ENCODE results near the gene STX19. TPM values are rescaled to one million over a fixed set of nuclear protein-coding genes. Genes with fewer than 3 reads are reported as not detected.

The STX19 gene
- total and polyA plus RNA-seq, 2 of the 13 experiments (the other 11 are each of a cell fraction or from before 2014, with no cell fraction given) = not detected

GRCh38 chr3:94065122-94065521, 36.7 kb upstream of the STX19 start:
- Histone ChIP-seq H2AFZ (ENCODE audit: low read length) (no peak overlapping the region), H3K9ac (ENCODE audit: insufficient read depth, low read depth, low read length) (no peak overlapping the region), H3K9me3 (ENCODE audit: low read length) (peaks cover 10% of the 10 kb centered on the region; the same call in 1 of the 2 replicates), H3K27ac (ENCODE audit: extremely low read length, insufficient read depth, low read length) (no peak overlapping the region), H3K4me1 (ENCODE audit: insufficient read depth, low read length) (peaks cover 24% of the 10 kb centered on the region), H3K27me3 (ENCODE audit: control insufficient read depth in 1 of 2, insufficient read depth in 2 of 2, low read length in 2 of 2) (no peaks in the 10 kb centered on the region; a peak in 1 of 5 replicates), H3K36me3 (replicated peaks in 1 of 2; ENCODE audit: control insufficient read depth in 1 of 2, insufficient read depth in 2 of 2, low read length in 2 of 2) (peaks cover 0 to 10% of the 10 kb centered on the region in 2 experiments; a peak in 1 of 5 replicates), H3K4me2 (ENCODE audit: low read depth, low read length) (no peak overlapping the region), H4K20me1 (ENCODE audit: insufficient read depth, low read length) (no peaks in the 10 kb centered on the region), H3K4me3 (replicated peaks in 1 of 3; ENCODE audit: insufficient read depth in 1 of 3, low read depth in 2 of 3, low read length in 3 of 3) (no peak overlapping the region), H3K79me2 (ENCODE audit: insufficient read depth, low read length) (peaks cover 15% of the 10 kb centered on the region)
- DNase-seq (ENCODE audit: low spot score) = no peak
- no peak for FAIRE-seq
- CTCF ChIA-PET (ENCODE audit: low intra/inter-chr PET ratio, low total read pairs) = no interaction called here
- POLR2A ChIA-PET = no interaction called here
- BruUV-seq (replicated peaks) = no TSS peak
- in situ Hi-C loops (cut with HindIII; ENCODE audit: extremely low pct_ligation_motif_present, low pct_unique_long_range_greater_than_20kb) = loop anchor here (10.0 kb wide), 1 partner anchor 60 kb away; no protein-coding TSS in a partner anchor
- 91% methylated on average over 1 of the region's 1 CpG for WGBS (ENCODE audit: low lambda C conversion rate)
- intact Hi-C loops (cut with micrococcal nuclease; ENCODE audit: unreplicated experiment) = loop anchor here (10.0 kb wide), 1 partner anchor 160 kb away; no protein-coding TSS in a partner anchor
- no peak for ATAC-seq
- TF ChIP-seq, protein P1, sequence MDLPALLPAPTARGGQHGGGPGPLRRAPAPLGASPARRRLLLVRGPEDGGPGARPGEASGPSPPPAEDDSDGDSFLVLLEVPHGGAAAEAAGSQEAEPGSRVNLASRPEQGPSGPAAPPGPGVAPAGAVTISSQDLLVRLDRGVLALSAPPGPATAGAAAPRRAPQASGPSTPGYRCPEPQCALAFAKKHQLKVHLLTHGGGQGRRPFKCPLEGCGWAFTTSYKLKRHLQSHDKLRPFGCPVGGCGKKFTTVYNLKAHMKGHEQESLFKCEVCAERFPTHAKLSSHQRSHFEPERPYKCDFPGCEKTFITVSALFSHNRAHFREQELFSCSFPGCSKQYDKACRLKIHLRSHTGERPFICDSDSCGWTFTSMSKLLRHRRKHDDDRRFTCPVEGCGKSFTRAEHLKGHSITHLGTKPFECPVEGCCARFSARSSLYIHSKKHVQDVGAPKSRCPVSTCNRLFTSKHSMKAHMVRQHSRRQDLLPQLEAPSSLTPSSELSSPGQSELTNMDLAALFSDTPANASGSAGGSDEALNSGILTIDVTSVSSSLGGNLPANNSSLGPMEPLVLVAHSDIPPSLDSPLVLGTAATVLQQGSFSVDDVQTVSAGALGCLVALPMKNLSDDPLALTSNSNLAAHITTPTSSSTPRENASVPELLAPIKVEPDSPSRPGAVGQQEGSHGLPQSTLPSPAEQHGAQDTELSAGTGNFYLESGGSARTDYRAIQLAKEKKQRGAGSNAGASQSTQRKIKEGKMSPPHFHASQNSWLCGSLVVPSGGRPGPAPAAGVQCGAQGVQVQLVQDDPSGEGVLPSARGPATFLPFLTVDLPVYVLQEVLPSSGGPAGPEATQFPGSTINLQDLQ (CRISPR knock-in tag; IDR thresholded peaks at IDR 0.05) = no peak
- TF ChIP-seq ZNF878 (CRISPR knock-in tag; IDR thresholded peaks at IDR 0.05) = no peak
- no peak for TF ChIP-seq ZNF44 (CRISPR knock-in tag; IDR thresholded peaks at IDR 0.05)
- TF ChIP-seq ZNF839 (CRISPR knock-in tag; IDR thresholded peaks at IDR 0.05; ENCODE audit: borderline replicate concordance) = no peak
- TF ChIP-seq PRDM15 (CRISPR knock-in tag; IDR thresholded peaks at IDR 0.05) = no peak
- no peak for TF ChIP-seq SSRP1 (CRISPR knock-in tag; IDR thresholded peaks at IDR 0.05)
- TF ChIP-seq, protein P2, sequence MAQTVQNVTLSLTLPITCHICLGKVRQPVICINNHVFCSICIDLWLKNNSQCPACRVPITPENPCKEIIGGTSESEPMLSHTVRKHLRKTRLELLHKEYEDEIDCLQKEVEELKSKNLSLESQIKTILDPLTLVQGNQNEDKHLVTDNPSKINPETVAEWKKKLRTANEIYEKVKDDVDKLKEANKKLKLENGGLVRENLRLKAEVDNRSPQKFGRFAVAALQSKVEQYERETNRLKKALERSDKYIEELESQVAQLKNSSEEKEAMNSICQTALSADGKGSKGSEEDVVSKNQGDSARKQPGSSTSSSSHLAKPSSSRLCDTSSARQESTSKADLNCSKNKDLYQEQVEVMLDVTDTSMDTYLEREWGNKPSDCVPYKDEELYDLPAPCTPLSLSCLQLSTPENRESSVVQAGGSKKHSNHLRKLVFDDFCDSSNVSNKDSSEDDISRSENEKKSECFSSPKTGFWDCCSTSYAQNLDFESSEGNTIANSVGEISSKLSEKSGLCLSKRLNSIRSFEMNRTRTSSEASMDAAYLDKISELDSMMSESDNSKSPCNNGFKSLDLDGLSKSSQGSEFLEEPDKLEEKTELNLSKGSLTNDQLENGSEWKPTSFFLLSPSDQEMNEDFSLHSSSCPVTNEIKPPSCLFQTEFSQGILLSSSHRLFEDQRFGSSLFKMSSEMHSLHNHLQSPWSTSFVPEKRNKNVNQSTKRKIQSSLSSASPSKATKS (CRISPR knock-in tag; IDR thresholded peaks at IDR 0.05) = no peak
- no peak for TF ChIP-seq MATR3 (CRISPR knock-in tag; IDR thresholded peaks at IDR 0.05)
- TF ChIP-seq ZNF724P (CRISPR knock-in tag; IDR thresholded peaks at IDR 0.05; ENCODE audit: borderline replicate concordance) = no peak
- no peak for TF ChIP-seq MTA3 (CRISPR knock-in tag; IDR thresholded peaks at IDR 0.05)
- no peak for TF ChIP-seq ARID2 (CRISPR knock-in tag; IDR thresholded peaks at IDR 0.05; ENCODE audit: borderline replicate concordance)
- TF ChIP-seq ZNF292 (CRISPR knock-in tag; IDR thresholded peaks at IDR 0.05; ENCODE audit: borderline replicate concordance, low read depth) = no peak
- TF ChIP-seq CENPT (CRISPR knock-in tag; IDR thresholded peaks at IDR 0.05; ENCODE audit: low read depth) = no peak
- TF ChIP-seq SNAI1 (CRISPR knock-in tag; IDR thresholded peaks at IDR 0.05; ENCODE audit: borderline replicate concordance) = no peak
- no peak for TF ChIP-seq TSC22D2 (CRISPR knock-in tag; IDR thresholded peaks at IDR 0.05; ENCODE audit: borderline replicate concordance)
- TF ChIP-seq ZNF788 (CRISPR knock-in tag; IDR thresholded peaks at IDR 0.05; ENCODE audit: borderline replicate concordance) = no peak
- no peak for TF ChIP-seq SOX5 (CRISPR knock-in tag; IDR thresholded peaks at IDR 0.05; ENCODE audit: borderline replicate concordance)
- TF ChIP-seq ZSCAN9 (CRISPR knock-in tag; IDR thresholded peaks at IDR 0.05; ENCODE audit: borderline replicate concordance) = no peak
